NCI-H1930 (cell line): ENCODE data around the gene PLA2G5.
"Not testable (repeated sequence)": the region's sequence is repeated elsewhere in the genome, so short reads cannot be mapped to it uniquely, and the experiment has no call there.

Experiments
- DNase-seq, 2 experiments: peaks; one replicate each; lab custom pipeline; 2025; lab: John Stamatoyannopoulos, UW

Gene PLA2G5

GRCh38 chr1:20069874-20070273 is at the start of gene PLA2G5:
PLA2G5 (plus strand) TSS chr1:20070194; CDS start chr1:20084831, 14,637 bp downstream.
- DNase-seq: no peak

- DNase-seq: no peak
These were observed 41.9 kb upstream of the PLA2G5 start for GRCh38 chr1:20028125-20028524.

GRCh38 chr1:20028726-20029125 is 41.3 kb upstream of the PLA2G5 start:
- no peak for DNase-seq

GRCh38 chr1:20029178-20029912 is 40.6 kb upstream of the PLA2G5 start:
- DNase-seq: no peak

GRCh38 chr1:20030436-20031151 is 39.4 kb upstream of the PLA2G5 start:
- DNase-seq: not testable (repeated sequence)

- DNase-seq: no peak
These were observed 38.8 kb upstream of the PLA2G5 start for GRCh38 chr1:20031161-20031560.

GRCh38 chr1:20031836-20032235 is 38.2 kb upstream of the PLA2G5 start:
- DNase-seq: no peak

GRCh38 chr1:20032425-20032824 is 37.6 kb upstream of the PLA2G5 start:
- no peak for DNase-seq

- no peak for DNase-seq
These were observed 36.6 kb upstream of the PLA2G5 start for GRCh38 chr1:20033420-20033819.

- DNase-seq: no peak
These were observed 34.9 kb upstream of the PLA2G5 start for GRCh38 chr1:20035114-20035513.

GRCh38 chr1:20037877-20038276 is 32.1 kb upstream of the PLA2G5 start:
- DNase-seq: no peak

GRCh38 chr1:20047096-20047495 is 22.9 kb upstream of the PLA2G5 start:
- no peak for DNase-seq

- DNase-seq: no peak
These were observed 21.4 kb upstream of the PLA2G5 start for GRCh38 chr1:20048563-20048962.

GRCh38 chr1:20049056-20049798 is 20.8 kb upstream of the PLA2G5 start:
- DNase-seq: not testable (repeated sequence)

GRCh38 chr1:20051218-20051829 is 18.7 kb upstream of the PLA2G5 start:
- DNase-seq: no peak

- no peak for DNase-seq
These were observed 17.6 kb upstream of the PLA2G5 start for GRCh38 chr1:20052386-20052785.

GRCh38 chr1:20057886-20058420 is 12.0 kb upstream of the PLA2G5 start:
- DNase-seq: no peak

- no peak for DNase-seq
These were observed 11.5 kb upstream of the PLA2G5 start for GRCh38 chr1:20058531-20058930.

- no peak for DNase-seq
These were observed 10.1 kb upstream of the PLA2G5 start for GRCh38 chr1:20059847-20060246.

- DNase-seq: not testable (repeated sequence)
These were observed 9.2 kb upstream of the PLA2G5 start for GRCh38 chr1:20060791-20061190.

- no peak for DNase-seq
These were observed 8.1 kb upstream of the PLA2G5 start for GRCh38 chr1:20061866-20062265.

GRCh38 chr1:20063861-20064292 is 6.1 kb upstream of the PLA2G5 start:
- DNase-seq: no peak
